Osteoblast (primary cell): ENCODE results near the gene ZXDC. TPM values are rescaled to one million over a fixed set of nuclear protein-coding genes. Genes with fewer than 3 reads are reported as not detected.

ENCODE experiments used
- DNase-seq: peaks from one replicate; pipeline ENCODE4 v3.0.0; 2011; ENCODE audit warnings: low spot score, mixed read lengths; ENCODE audit not compliant: insufficient read length; ENCODE audit errors: missing footprints
- H2AFZ ChIP-seq: 2 replicates; pipeline ENCODE4 v1.6.0; 2011; ENCODE audit warnings: mild to moderate bottlenecking, low read length
- H3K27ac ChIP-seq: 2 replicates; pipeline ENCODE4 v1.5.1; 2011; ENCODE audit warnings: mild to moderate bottlenecking, low read depth, low read length, moderate library complexity
- H3K27me3 ChIP-seq: 2 replicates; pipeline ENCODE4 v1.6.0; 2012; ENCODE audit warnings: mild to moderate bottlenecking, control low read depth, inconsistent platforms, low read length, moderate library complexity; ENCODE audit not compliant: insufficient read depth
- H3K36me3 ChIP-seq: 2 replicates; pipeline ENCODE4 v1.5.1; 2011; ENCODE audit warnings: mild to moderate bottlenecking, low read length, control low read depth, moderate library complexity; ENCODE audit not compliant: insufficient read depth
- H3K4me1 ChIP-seq: 2 replicates; pipeline ENCODE4 v1.5.1; 2011; ENCODE audit warnings: mild to moderate bottlenecking, low read length, control low read depth, moderate library complexity; ENCODE audit not compliant: insufficient read depth
- H3K4me2 ChIP-seq: 2 replicates; pipeline ENCODE4 v1.6.0; 2011; ENCODE audit warnings: mild to moderate bottlenecking, low read length; ENCODE audit not compliant: insufficient read depth
- H3K4me3 ChIP-seq: fragments of 200-600 bp; sonication (generic); 3 replicates; pipeline ENCODE4 v1.5.1; 2012; ENCODE audit warnings: mild to moderate bottlenecking, low read length, inconsistent platforms; ENCODE audit not compliant: insufficient read depth
- H3K79me2 ChIP-seq: 2 replicates; pipeline ENCODE4 v1.6.0; 2012; ENCODE audit warnings: mild to moderate bottlenecking, low read length, control low read depth, inconsistent platforms; ENCODE audit not compliant: insufficient read depth
- H3K9me3 ChIP-seq: 2 replicates; pipeline ENCODE4 v1.5.1; 2011; ENCODE audit warnings: low read depth, low read length, control low read depth
- H4K20me1 ChIP-seq: 2 replicates; pipeline ENCODE4 v1.6.0; 2012; ENCODE audit warnings: mild to moderate bottlenecking, low read length, control low read depth; ENCODE audit not compliant: insufficient read depth
- CTCF ChIP-seq: IDR thresholded peaks from 2 replicates; pipeline ENCODE4 v1.5.1; 2011; ENCODE audit warnings: mild to moderate bottlenecking, low read depth, low read length, moderate library complexity; ENCODE audit errors: extremely low read depth
- total RNA-seq: library from RNA; depleted of rRNA; stranded (reverse); fragments of >200 nt; gene quantifications from 2 replicates; pipeline ENCODE4 v1.2.3, GENCODE V29; 2012

The ZXDC gene
- total RNA-seq, 1 donor: 27.1 TPM

DNA sequence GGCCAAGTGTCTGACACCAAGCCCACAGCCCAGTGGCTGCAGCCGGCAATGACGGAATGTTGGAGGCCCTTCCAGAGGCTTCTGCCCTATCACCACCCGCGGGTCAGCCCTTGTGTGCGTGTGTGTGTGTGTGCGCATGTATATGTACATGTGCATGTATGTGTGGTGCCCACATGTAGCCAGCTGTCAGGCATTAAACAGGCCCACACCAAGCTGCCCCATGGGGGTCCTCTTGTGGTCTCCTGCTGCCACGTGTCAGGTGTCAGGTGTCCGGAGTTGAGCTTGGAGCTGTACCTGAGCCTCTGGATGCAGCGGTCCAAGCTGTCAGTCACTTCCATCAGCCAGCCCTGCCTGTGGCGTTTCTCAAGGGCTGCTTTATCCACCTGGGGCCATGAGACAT is 28.0 kb upstream of the ZXDC start:
- DNase-seq: no peak
- no peaks in the 10 kb centered on the region for H3K4me1 ChIP-seq
- H3K79me2 ChIP-seq: no peaks in the 10 kb centered on the region
- no peak for TF ChIP-seq CTCF
- no peak overlapping the region for H3K4me3 ChIP-seq
- peaks cover 11% of the 10 kb centered on the region for H3K27me3 ChIP-seq
- no peaks in the 10 kb centered on the region for H3K36me3 ChIP-seq
- no peaks in the 10 kb centered on the region for H3K9me3 ChIP-seq
- H3K27ac ChIP-seq: no peak overlapping the region
- H2AFZ ChIP-seq: no peak overlapping the region
- H3K4me2 ChIP-seq: no peak overlapping the region
- no peaks in the 10 kb centered on the region for H4K20me1 ChIP-seq

GRCh38 chr3:126502656-126503055 is 27.0 kb upstream of the ZXDC start:
- Histone ChIP-seq H3K4me3 (no peak overlapping the region), H3K27me3 (peaks cover 11% of the 10 kb centered on the region), H3K4me2 (no peak overlapping the region), H3K27ac (no peak overlapping the region), H2AFZ (no peak overlapping the region), H4K20me1 (no peaks in the 10 kb centered on the region), H3K9me3 (no peaks in the 10 kb centered on the region), H3K4me1 (no peaks in the 10 kb centered on the region), H3K79me2 (no peaks in the 10 kb centered on the region), H3K36me3 (no peaks in the 10 kb centered on the region)
- no peak for DNase-seq
- TF ChIP-seq CTCF: no peak

- peaks cover 11% of the 10 kb centered on the region for H3K27me3 ChIP-seq
- no peaks in the 10 kb centered on the region for H3K4me1 ChIP-seq
- TF ChIP-seq CTCF: no peak
These were observed 26.0 kb upstream of the ZXDC start for GRCh38 chr3:126501736-126502135.

DNA sequence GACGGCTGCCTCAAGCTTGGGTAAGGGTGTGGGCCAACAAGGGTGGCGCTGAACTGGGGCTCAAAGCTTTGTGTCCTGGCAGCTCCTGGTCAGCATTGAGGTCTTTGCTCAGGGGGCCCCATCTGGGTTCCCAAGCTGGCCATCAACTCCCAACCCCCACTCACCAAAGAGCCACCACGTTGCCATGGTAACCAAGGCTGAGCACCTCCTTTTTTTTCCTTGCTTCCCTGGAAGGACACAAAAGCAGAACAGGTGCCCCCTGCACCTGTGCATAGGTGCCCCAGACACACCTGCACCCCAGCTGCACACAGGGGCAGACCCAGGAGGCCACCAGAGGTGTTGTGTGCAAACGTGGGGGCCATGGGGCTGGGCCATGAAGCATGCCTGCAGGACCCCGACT is 25.4 kb upstream of the ZXDC start:
- DNase-seq: no peak

More at GRCh38 chr3:126501736-126502135, 26.0 kb upstream of the ZXDC start:
- H3K4me2 ChIP-seq: no peak overlapping the region
- no peak overlapping the region for H2AFZ ChIP-seq
- H3K4me3 ChIP-seq: no peak overlapping the region
- H3K27ac ChIP-seq: no peak overlapping the region
- H3K36me3 ChIP-seq: no peaks in the 10 kb centered on the region
- peak; percentile 81 for DNase-seq
- no peaks in the 10 kb centered on the region for H4K20me1 ChIP-seq
- H3K79me2 ChIP-seq: no peaks in the 10 kb centered on the region
- H3K9me3 ChIP-seq: no peaks in the 10 kb centered on the region

More for the DNA sequence above, 25.4 kb upstream of the ZXDC start:
- Histone ChIP-seq H2AFZ (no peak overlapping the region), H3K27ac (no peak overlapping the region), H3K4me2 (no peak overlapping the region), H3K4me1 (no peaks in the 10 kb centered on the region), H4K20me1 (no peaks in the 10 kb centered on the region), H3K4me3 (no peak overlapping the region), H3K36me3 (no peaks in the 10 kb centered on the region), H3K79me2 (no peaks in the 10 kb centered on the region), H3K27me3 (peaks cover 5% of the 10 kb centered on the region), H3K9me3 (no peaks in the 10 kb centered on the region)
- TF ChIP-seq CTCF: no peak
